NCI-H345 treated with DMSO at 0.1 percent for 48 hours (cell line): Measurements from ENCODE around the gene ARL11.
"Not testable (repeated sequence)": the region's sequence is repeated elsewhere in the genome, so short reads cannot be mapped to it uniquely, and the experiment has no call there.

Source experiments
- DNase-seq: peaks from one replicate; lab custom pipeline; 2025; ENCODE audit not compliant: unreplicated experiment; lab: John Stamatoyannopoulos, UW

ARL11 gene

GRCh38 chr13:49612042-49612441 is 16.3 kb upstream of the ARL11 start:
- DNase-seq, result not testable (repeated sequence)

DNA sequence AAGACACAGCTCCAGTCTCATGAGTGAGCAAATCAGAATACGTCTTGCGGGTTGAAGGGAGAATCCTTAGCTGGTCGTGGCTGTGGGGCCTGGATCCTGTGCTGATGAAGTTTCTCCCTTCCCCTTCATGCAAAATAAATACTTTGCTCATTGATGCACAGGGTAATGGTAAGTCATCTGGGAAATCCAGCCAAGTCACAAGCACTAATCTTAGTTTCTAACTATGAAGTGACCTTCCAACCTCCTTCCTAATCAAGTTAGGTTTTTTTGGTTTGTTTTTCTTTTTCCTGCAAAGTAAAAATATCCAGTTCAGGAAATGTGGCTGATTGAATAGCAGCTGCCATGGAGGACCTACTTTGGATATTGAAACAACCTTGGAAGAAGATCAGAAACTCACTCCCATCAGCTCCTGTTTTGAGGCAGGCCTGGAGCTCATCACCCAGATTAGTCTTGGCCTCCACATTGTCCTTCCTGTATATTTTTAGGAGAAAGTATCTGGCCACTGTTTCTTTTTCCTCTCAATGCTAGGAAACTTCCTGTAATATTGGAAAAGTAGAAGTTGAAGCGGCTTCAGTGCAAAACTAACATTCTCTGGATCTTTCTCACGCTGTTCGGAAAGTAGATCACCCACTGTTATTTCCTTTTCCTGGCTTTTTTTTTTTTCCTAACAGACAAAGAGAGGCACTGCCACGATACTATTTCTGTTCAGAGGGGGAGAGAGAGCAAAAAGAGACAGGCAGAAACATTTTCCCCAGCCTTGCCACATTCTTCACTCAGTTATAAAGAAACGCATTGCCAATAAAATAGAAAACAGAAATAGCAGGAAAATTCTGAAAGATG is 12.3 kb upstream of the ARL11 start:
- DNase-seq, result no peak

DNA sequence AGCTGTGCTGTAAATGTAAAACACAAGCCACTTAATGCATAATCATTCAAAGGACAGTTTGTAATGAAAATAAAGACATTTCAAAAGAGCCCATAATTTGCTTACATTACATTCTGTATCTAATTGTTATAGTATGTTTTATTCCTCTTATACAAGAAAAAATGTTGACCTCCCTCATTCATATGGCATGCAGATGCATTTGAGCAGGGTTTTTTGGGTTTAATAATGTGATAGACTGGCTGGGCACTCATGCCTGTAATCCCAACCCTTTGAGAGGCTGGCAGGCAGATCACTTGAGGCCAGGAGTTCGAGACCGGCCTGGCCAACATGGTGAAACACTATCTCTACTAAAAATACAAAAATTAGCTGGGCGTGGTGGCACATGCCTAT is 11.6 kb upstream of the ARL11 start:
- DNase-seq, result no peak

- no peak for DNase-seq
Observed at GRCh38 chr13:49620170-49620621, 8.1 kb upstream of the ARL11 start.

GRCh38 chr13:49622174-49622946 is 5.9 kb upstream of the ARL11 start:
- DNase-seq, result no peak

DNA sequence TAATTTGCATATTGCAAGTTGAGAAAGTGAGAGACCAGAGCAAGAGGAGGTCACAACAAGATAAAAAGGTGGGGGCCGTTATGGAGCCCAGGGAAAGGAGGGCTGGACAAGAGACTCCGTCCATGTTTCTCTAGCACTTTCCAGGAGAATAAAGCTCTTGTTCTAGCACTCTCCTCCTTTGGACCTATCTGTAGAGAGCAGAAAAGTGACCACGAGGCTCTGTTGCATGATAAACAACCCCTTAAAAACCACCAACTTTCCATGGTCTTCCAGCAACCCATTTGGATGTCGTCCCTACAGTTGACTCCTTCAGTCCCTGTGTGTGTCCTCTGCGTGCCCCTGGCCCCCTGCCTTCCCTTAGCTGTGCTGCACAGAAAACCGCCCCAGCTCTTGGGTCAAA is 4.1 kb upstream of the ARL11 start:
- no peak for DNase-seq

DNA sequence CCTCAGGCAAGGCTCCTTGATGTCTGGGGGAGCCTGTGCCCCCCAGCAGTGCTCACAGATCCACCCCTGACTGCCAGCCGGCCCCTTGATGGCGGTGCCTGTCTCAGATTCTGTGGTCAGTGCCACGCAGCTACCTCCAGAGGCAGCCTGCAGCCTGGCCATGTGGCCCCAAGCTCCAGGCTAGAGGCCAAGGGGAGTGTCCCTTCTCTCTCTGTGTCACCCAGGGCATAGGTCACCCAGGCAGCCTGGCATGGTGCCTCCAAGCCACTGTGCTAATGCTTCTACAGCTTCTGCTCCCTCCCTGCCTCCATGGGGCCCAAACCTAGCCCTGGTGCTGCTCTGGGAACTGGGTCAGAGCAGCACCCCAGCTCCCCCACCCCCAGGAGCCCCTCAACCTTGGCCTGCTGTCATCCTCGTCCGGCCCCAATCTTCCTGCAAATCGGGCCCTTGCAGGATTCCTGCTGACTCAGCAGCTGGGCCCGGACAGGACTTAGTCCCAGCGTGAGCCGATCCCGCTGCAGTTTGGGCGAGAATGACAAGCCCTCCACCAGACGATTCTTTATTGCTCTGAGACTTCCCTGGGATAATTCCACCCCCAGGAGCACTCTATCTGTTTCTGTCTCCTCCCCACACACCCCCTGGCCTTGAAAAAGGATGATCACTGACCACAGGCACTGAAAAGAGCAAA is 2.8 kb upstream of the ARL11 start:
- no peak for DNase-seq

DNA sequence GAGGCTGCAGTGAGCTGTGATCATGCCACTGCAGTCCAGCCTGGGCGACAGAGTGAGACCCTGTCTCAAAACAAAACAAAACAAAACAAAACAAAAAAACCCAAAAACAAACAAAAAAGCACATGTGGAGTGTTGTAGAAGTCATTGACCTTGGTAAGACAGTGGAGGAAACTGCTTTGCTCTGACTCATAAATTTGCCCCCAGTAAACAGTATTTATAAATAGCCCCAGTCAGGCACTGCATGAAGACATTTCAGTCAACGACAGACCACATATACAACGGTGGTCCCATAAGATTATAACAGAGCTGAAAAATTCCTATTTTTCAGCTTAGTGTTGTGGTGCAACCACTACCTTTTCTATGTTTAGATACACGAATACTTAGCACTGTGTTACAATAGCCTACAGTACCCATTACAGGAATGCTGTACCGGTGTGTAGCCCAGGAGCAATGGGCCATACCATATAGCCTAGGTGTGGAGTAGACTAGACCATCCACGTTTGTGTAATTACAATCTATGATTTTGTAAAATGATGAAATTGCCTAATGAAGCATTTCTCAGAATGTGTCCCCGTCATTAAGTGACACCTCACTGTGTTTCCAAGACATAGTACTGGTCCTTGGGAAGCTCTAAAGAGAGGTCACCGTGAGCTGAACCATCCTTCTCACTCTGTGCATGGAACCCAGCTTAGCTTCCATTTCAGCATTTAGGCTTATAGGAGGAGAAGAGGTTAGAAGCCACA is 1.1 kb downstream of the ARL11 start:
- no peak for DNase-seq

DNA sequence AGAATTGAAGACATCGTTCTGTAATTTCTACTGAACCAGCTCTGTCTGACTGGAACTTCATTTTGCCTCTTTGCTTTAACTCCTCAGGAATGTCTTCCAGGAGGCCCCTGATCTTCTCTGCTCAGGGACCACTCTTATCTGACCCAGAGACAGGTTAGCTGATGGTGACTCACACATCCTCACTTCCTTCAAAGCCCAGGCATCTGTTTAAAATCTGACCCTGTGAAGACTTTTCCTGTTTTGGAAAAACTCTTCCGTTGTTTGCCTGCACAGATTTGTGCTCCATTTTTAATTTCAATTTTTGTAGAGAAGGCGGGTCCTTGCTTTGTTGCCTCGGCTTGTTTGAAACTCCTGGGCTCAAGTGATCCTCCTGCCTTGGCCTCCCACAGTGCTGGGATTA is 1.6 kb downstream of the ARL11 start:
- DNase-seq, result no peak

GRCh38 chr13:49630580-49630979 is 2.3 kb downstream of the ARL11 start:
- no peak for DNase-seq

GRCh38 chr13:49632156-49632555 is 3.8 kb downstream of the ARL11 start:
- DNase-seq, result no peak

DNA sequence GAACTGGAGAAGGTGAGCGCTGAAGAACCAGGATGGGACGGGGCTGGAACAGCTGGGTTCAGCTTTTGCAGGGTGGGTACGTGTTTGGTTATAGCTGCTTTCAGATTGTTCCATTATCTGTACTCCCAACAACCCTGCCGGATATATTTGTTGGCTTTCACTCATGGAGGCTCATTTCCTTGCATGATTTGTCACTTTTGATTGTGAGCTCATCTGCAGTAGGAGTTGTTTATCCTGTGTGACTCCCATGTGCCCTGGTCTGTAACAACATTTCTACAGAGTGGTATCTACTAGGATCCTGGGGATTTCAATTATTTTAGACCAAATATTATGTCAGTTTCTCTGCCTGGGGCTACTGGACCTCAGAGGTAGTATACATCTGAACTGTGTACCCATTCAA is 5.4 kb downstream of the ARL11 start:
- DNase-seq, result no peak

GRCh38 chr13:49635599-49636433 is 7.5 kb downstream of the ARL11 start:
- peak; percentile 5 for DNase-seq

- no peak for DNase-seq
Observed at GRCh38 chr13:49636705-49637104, 8.4 kb downstream of the ARL11 start.

DNA sequence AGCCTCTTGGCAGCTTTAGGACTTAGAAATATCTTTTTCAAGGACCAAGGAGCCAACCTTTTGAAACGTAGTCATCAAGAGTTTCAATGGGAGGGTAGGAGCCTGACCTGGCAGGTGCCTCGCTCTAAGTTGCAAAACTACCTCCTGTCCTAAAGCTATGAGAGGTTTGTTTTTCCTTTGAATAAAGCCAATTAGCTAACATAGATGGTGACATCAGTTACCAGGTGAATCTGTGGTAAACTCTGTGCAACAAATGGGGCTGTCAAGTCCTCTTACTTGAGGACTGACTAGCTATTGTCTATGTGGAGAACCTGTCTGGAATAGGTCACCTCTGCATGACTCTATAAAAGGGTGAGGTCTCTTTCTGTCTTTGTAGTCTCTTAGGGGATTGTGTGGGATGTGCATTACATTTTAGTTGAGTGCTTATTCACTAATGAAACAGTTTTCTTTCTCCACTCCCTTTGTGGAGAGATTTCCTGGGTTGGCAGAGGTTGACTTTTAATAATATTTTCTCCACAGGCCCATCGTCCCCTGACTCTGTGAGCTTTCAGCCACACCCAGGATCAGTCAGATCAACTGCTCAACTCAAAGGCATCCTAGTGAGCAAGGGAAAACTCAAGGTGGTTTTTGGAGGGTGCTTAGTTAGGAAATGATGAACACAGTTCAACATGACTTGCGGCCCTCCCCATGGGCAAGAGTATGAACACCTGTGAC is 9.9 kb downstream of the ARL11 start:
- DNase-seq, result no peak

DNA sequence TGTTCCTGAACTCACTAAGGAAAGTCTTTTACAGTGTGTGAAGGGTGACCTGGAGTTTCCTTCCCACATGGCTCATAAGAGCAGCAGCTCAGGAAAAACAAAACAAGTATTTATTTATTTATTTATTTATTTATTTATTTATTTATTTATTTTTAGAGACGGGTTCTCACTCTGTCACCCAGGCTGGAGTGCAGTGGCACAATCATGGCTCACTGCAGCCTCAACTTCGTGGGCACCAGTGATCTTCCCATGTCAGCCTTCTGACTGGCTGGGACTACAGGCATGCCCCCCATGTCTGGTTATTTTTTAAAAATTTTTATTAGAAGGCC is 10.4 kb downstream of the ARL11 start:
- no peak for DNase-seq

DNA sequence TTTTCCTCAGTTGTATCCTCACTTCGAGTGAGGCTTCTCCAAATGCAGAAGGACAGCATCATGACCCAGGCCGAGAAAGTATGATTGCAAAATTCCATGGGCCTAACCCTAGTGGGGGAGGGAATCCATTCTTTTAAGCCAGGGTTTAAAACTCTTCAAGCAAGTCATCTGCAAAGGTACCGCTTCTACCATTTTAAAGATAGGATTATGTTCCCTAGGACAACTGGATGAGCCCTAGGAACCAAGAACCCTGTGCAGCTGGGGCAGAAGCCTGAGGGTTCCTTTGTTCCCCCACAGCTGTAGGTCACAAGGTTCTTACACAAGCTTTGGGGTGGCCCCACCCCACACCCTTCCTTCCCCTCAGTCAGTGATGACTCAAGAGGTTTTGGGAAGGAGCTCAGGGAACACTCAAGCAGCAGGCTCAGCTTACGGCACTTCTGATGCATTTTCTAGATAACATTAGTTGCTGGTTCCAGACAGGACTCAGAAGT is 13.5 kb downstream of the ARL11 start:
- DNase-seq, result no peak

- no peak for DNase-seq
Observed at GRCh38 chr13:49643035-49643646, 14.8 kb downstream of the ARL11 start.

- no peak for DNase-seq
Observed at GRCh38 chr13:49645451-49645850, 17.1 kb downstream of the ARL11 start.
